Neural cell (in vitro differentiated cells): ENCODE measurements around the gene MCC. TPM values are rescaled to one million over a fixed set of nuclear protein-coding genes. Genes with fewer than 3 reads are reported as not detected.

Experiments
- H2AFZ ChIP-seq: fragments of 200-600, 300-800 bp; sonication (generic), shearing (Covaris generic); 2 replicates; pipeline ENCODE4 v1.6.0; 2014; ENCODE audit warnings: low read depth, mild to moderate bottlenecking, antibody characterized with exemption, low read length, moderate library complexity
- H3F3A ChIP-seq: fragments of 200-600 bp; shearing (Covaris generic); 2 replicates; pipeline ENCODE4 v1.6.1; 2016; ENCODE audit warnings: mild to moderate bottlenecking, moderate library complexity, mixed read lengths, antibody characterized with exemption, low read length; ENCODE audit not compliant: insufficient read depth, poor library complexity, severe bottlenecking
- H3K27ac ChIP-seq: fragments of 200-600, 300-800 bp; sonication (generic), shearing (Covaris generic); 2 replicates; pipeline ENCODE4 v1.5.1; 2014; ENCODE audit warnings: mild to moderate bottlenecking, low read length, moderate library complexity
- H3K27me3 ChIP-seq: fragments of 300-800, 200-600 bp; sonication (generic), shearing (Covaris generic); 2 replicates; pipeline ENCODE4 v1.6.0; 2014; ENCODE audit warnings: mild to moderate bottlenecking, low read depth, low read length, moderate library complexity; ENCODE audit not compliant: insufficient read depth
- H3K36me3 ChIP-seq: fragments of 300-800, 200-600 bp; sonication (generic), shearing (Covaris generic); 2 replicates; pipeline ENCODE4 v1.5.1; 2014; ENCODE audit warnings: mild to moderate bottlenecking, antibody characterized with exemption, low read length, moderate library complexity; ENCODE audit not compliant: insufficient read depth
- H3K4me2 ChIP-seq: fragments of 300-800, 200-600 bp; sonication (generic), shearing (Covaris generic); 2 replicates; pipeline ENCODE4 v1.6.0; 2014; ENCODE audit warnings: mild to moderate bottlenecking, low read length
- H3K4me3 ChIP-seq: fragments of 300-800, 200-600 bp; sonication (generic), shearing (Covaris generic); 2 replicates; pipeline ENCODE4 v1.5.1; 2014; ENCODE audit warnings: mild to moderate bottlenecking, low read length, moderate library complexity
- H3K79me2 ChIP-seq: fragments of 200-600 bp; shearing (Covaris generic); replicated peaks from 2 replicates; pipeline ENCODE4 v1.6.0; 2014; ENCODE audit warnings: mild to moderate bottlenecking, low read length, moderate library complexity; ENCODE audit not compliant: insufficient read depth
- H3K9ac ChIP-seq: fragments of 300-800, 200-600 bp; sonication (generic), shearing (Covaris generic); 2 replicates; pipeline ENCODE4 v1.6.1; 2016; ENCODE audit warnings: mild to moderate bottlenecking, low read length, mixed read lengths
- H3K9me2 ChIP-seq: fragments of 200-600 bp; shearing (Covaris generic); 2 replicates; pipeline ENCODE4 v1.6.1; 2016; ENCODE audit warnings: mild to moderate bottlenecking, low read length, mixed read lengths; ENCODE audit not compliant: insufficient read depth
- H3K9me3 ChIP-seq: fragments of 200-600, 300-800 bp; sonication (generic), shearing (Covaris generic); 2 replicates; pipeline ENCODE4 v1.6.1; 2016; ENCODE audit warnings: mild to moderate bottlenecking, mixed run types, low read length, moderate library complexity, mixed read lengths
- H4K20me1 ChIP-seq: fragments of 200-600 bp; shearing (Covaris generic); 2 replicates; pipeline ENCODE4 v1.6.1; 2016; ENCODE audit warnings: mild to moderate bottlenecking, mixed run types; ENCODE audit not compliant: insufficient read depth
- CTCF ChIP-seq: fragments of 450-650 bp; IDR thresholded peaks from 2 replicates; pipeline ENCODE4 v1.5.1; 2014; ENCODE audit warnings: antibody characterized with exemption, mild to moderate bottlenecking, moderate library complexity; ENCODE audit not compliant: poor library complexity, severe bottlenecking
- EP300 ChIP-seq: fragments of 450-650 bp; conservative IDR thresholded peaks from 2 replicates; pipeline ENCODE4 v1.6.1; 2014; ENCODE audit warnings: antibody characterized with exemption, mild to moderate bottlenecking, moderate library complexity; ENCODE audit not compliant: poor library complexity, severe bottlenecking
- EZH2 ChIP-seq: fragments of 200-600, 300-800 bp; shearing (Covaris generic), sonication (generic); IDR thresholded peaks from 2 replicates; pipeline ENCODE4 v1.6.1; 2014; ENCODE audit warnings: antibody characterized with exemption, low read length, borderline replicate concordance, mild to moderate bottlenecking; ENCODE audit not compliant: insufficient read depth, poor library complexity, severe bottlenecking
- MXI1 ChIP-seq: fragments of 450-650 bp; conservative IDR thresholded peaks from 2 replicates; pipeline ENCODE4 v1.6.1; 2014; ENCODE audit warnings: antibody characterized with exemption, mild to moderate bottlenecking; ENCODE audit not compliant: poor library complexity, severe bottlenecking
- POLR2AphosphoS5 ChIP-seq: IDR thresholded peaks from 2 replicates; pipeline ENCODE4 v1.6.1; 2012
- RAD21 ChIP-seq: fragments of 450-650 bp; conservative IDR thresholded peaks from 2 replicates; pipeline ENCODE4 v1.6.1; 2014; ENCODE audit warnings: antibody characterized with exemption, mild to moderate bottlenecking, moderate library complexity
- SMC3 ChIP-seq: fragments of 450-650 bp; conservative IDR thresholded peaks from 2 replicates; pipeline ENCODE4 v1.6.1; 2014; ENCODE audit warnings: antibody characterized with exemption, mild to moderate bottlenecking, moderate library complexity; ENCODE audit not compliant: poor library complexity
- TAF1 ChIP-seq: IDR thresholded peaks from 2 replicates; pipeline ENCODE4 v1.6.1; 2012; ENCODE audit warnings: low read depth
- polyA plus RNA-seq: library from polyadenylated mRNA; depleted of rRNA; stranded (reverse); fragments of >200 nt; gene quantifications from 2 replicates; pipeline ENCODE4 v1.2.3, GENCODE V29; 2014
- TF ChIP-seq, protein P1 (sequence below): IDR thresholded peaks from 2 replicates; pipeline ENCODE4 v1.6.1; 2012; ENCODE audit warnings: borderline replicate concordance

MCC gene
- polyA plus RNA-seq, 1 donor from 2014 or later, result 2.2 TPM

- Histone ChIP-seq H3F3A (no peaks in the 10 kb centered on the region), H4K20me1 (no peaks in the 10 kb centered on the region), H3K36me3 (no peaks in the 10 kb centered on the region), H3K27ac (no peak overlapping the region), H3K9me3 (no peaks in the 10 kb centered on the region), H2AFZ (no peak overlapping the region), H3K27me3 (no peaks in the 10 kb centered on the region), H3K79me2 (no peaks in the 10 kb centered on the region), H3K4me3 (no peak overlapping the region), H3K9ac (no peak overlapping the region), H3K4me2 (no peak overlapping the region), H3K9me2 (no peaks in the 10 kb centered on the region)
- TF ChIP-seq POLR2AphosphoS5 (no peak), MXI1 (no peak), TAF1 (no peak), SMC3 (no peak), CTCF (no peak), EP300 (no peak), RAD21 (no peak), EZH2 (no peak)
- TF ChIP-seq, protein P1, sequence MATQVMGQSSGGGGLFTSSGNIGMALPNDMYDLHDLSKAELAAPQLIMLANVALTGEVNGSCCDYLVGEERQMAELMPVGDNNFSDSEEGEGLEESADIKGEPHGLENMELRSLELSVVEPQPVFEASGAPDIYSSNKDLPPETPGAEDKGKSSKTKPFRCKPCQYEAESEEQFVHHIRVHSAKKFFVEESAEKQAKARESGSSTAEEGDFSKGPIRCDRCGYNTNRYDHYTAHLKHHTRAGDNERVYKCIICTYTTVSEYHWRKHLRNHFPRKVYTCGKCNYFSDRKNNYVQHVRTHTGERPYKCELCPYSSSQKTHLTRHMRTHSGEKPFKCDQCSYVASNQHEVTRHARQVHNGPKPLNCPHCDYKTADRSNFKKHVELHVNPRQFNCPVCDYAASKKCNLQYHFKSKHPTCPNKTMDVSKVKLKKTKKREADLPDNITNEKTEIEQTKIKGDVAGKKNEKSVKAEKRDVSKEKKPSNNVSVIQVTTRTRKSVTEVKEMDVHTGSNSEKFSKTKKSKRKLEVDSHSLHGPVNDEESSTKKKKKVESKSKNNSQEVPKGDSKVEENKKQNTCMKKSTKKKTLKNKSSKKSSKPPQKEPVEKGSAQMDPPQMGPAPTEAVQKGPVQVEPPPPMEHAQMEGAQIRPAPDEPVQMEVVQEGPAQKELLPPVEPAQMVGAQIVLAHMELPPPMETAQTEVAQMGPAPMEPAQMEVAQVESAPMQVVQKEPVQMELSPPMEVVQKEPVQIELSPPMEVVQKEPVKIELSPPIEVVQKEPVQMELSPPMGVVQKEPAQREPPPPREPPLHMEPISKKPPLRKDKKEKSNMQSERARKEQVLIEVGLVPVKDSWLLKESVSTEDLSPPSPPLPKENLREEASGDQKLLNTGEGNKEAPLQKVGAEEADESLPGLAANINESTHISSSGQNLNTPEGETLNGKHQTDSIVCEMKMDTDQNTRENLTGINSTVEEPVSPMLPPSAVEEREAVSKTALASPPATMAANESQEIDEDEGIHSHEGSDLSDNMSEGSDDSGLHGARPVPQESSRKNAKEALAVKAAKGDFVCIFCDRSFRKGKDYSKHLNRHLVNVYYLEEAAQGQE, result no peak
These were observed 51.1 kb downstream of the MCC start for GRCh38 chr5:113437111-113437510.

DNA sequence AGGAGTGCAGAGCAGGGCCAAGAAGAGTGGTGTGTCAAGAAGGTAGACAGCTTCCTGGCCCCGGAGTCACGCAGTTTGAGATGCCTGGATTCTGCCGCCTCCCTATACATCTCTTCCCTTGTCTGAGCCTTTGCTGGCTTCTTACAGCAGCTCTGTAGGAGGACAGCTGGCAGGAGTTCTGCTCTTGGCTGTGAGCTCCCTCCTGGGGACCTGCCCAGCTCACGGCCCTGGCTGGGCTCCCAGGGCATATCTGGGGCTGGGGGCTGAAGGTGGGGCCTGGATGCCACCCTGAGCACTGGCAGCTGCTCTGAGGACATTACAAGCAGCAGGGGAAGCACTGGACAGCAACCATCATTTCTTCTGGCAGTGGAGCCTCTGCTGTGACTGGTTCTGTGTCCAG is 52.7 kb downstream of the MCC start:
- no peaks in the 10 kb centered on the region for H4K20me1 ChIP-seq
- H3K4me3 ChIP-seq, result no peak overlapping the region
- no peak overlapping the region for H3K4me2 ChIP-seq
- TF ChIP-seq MXI1 (no peak), POLR2AphosphoS5 (no peak), EP300 (no peak), RAD21 (no peak), TAF1 (no peak), CTCF (no peak), EZH2 (no peak), SMC3 (no peak)
- TF ChIP-seq, protein P1, result no peak
- H3K79me2 ChIP-seq, result no peaks in the 10 kb centered on the region
- no peaks in the 10 kb centered on the region for H3K27me3 ChIP-seq
- no peaks in the 10 kb centered on the region for H3F3A ChIP-seq
- H3K9ac ChIP-seq, result no peak overlapping the region
- H3K9me2 ChIP-seq, result no peaks in the 10 kb centered on the region
- no peaks in the 10 kb centered on the region for H3K36me3 ChIP-seq
- H3K9me3 ChIP-seq, result no peaks in the 10 kb centered on the region
- no peak overlapping the region for H3K27ac ChIP-seq
- H2AFZ ChIP-seq, result no peak overlapping the region
